ENCODE results near the gene APBA2.

Gene APBA2

GRCh38 chr15:28986108-28986507, 100.3 kb downstream of the APBA2 start:
- Histone ChIP-seq H3K27me3 (ENCODE audit: low read depth, low read length) (no peaks in the 10 kb centered on the region), H3K4me1 (ENCODE audit: low read length) (no peaks in the 10 kb centered on the region), H4K20me1 (ENCODE audit: insufficient read depth, low read length) (no peaks in the 10 kb centered on the region), H2AFZ (ENCODE audit: low read depth, low read length) (no peak overlapping the region), H3K27ac (ENCODE audit: low read length) (no peak overlapping the region), H3K4me2 (ENCODE audit: low read length) (no peak overlapping the region), H3K36me3 (replicated peaks; ENCODE audit: low read depth, low read length) (no peaks in the 10 kb centered on the region), H3K9ac (ENCODE audit: low read length) (no peak overlapping the region), H3K79me2 (ENCODE audit: low read length) (no peaks in the 10 kb centered on the region), H3K4me3 (ENCODE audit: low read length) (no peak overlapping the region), H3K9me3 (ENCODE audit: insufficient read depth, low read length) (no peaks in the 10 kb centered on the region)
- no peak for TF ChIP-seq CTCF (IDR thresholded peaks at IDR 0.05; ENCODE audit: low read depth, low read length)
- TF ChIP-seq EZH2phosphoT487 (IDR thresholded peaks at IDR 0.05; ENCODE audit: low read depth): no peak

GRCh38 chr15:28986726-28987125, 101.0 kb downstream of the APBA2 start:
- Histone ChIP-seq H3K27me3 (ENCODE audit: low read depth, low read length) (no peaks in the 10 kb centered on the region), H3K4me1 (ENCODE audit: low read length) (no peaks in the 10 kb centered on the region), H3K79me2 (ENCODE audit: low read length) (no peaks in the 10 kb centered on the region), H2AFZ (ENCODE audit: low read depth, low read length) (no peak overlapping the region), H3K27ac (ENCODE audit: low read length) (no peak overlapping the region), H3K9me3 (ENCODE audit: insufficient read depth, low read length) (no peaks in the 10 kb centered on the region), H3K36me3 (replicated peaks; ENCODE audit: low read depth, low read length) (no peaks in the 10 kb centered on the region), H3K4me2 (ENCODE audit: low read length) (no peak overlapping the region), H3K9ac (ENCODE audit: low read length) (no peak overlapping the region), H4K20me1 (ENCODE audit: insufficient read depth, low read length) (no peaks in the 10 kb centered on the region), H3K4me3 (ENCODE audit: low read length) (no peak overlapping the region)
- TF ChIP-seq EZH2phosphoT487 (IDR thresholded peaks at IDR 0.05; ENCODE audit: low read depth) (no peak), CTCF (IDR thresholded peaks at IDR 0.05; ENCODE audit: low read depth, low read length) (no peak)

- Histone ChIP-seq H3K4me1 (ENCODE audit: low read length) (no peaks in the 10 kb centered on the region), H3K9me3 (ENCODE audit: insufficient read depth, low read length) (no peaks in the 10 kb centered on the region), H3K27me3 (ENCODE audit: low read depth, low read length) (no peaks in the 10 kb centered on the region), H2AFZ (ENCODE audit: low read depth, low read length) (no peak overlapping the region), H3K79me2 (ENCODE audit: low read length) (no peaks in the 10 kb centered on the region), H3K36me3 (replicated peaks; ENCODE audit: low read depth, low read length) (no peaks in the 10 kb centered on the region), H4K20me1 (ENCODE audit: insufficient read depth, low read length) (no peaks in the 10 kb centered on the region), H3K4me3 (ENCODE audit: low read length) (no peak overlapping the region), H3K9ac (ENCODE audit: low read length) (no peak overlapping the region), H3K4me2 (ENCODE audit: low read length) (no peak overlapping the region), H3K27ac (ENCODE audit: low read length) (no peak overlapping the region)
- no peak for TF ChIP-seq CTCF (IDR thresholded peaks at IDR 0.05; ENCODE audit: low read depth, low read length)
- TF ChIP-seq EZH2phosphoT487 (IDR thresholded peaks at IDR 0.05; ENCODE audit: low read depth): no peak
Observed at GRCh38 chr15:28987337-28987736, 101.6 kb downstream of the APBA2 start.

DNA sequence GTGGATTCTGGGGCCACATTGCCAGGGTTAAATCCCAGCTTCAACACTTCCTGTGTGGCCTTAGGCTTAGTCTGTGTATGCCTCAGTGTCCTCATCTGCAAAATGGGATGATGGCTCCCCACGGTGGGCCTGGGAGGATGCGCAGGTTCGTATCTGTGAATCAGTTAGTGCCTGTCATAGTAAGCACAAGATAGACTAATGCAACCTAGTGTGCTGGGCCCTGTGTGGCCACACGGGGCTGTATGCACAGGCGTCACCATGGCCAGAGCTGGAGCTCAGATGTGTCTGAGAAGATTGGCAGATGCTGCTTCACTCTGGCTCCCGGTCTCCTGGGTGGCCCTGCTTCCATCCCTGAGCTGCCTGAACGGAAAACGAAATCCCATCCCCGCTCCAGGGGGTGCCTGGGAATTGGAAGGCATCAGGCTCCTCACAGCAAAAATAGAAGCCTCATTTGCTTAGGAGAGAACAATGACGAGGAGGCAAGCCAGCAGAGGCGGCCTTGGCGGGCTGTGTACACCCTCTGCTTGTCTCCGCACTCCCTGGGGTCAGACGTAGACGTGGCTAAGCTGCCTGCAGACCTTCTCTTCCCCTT, 103.6 kb downstream of the APBA2 start:
- Histone ChIP-seq H3K9me3 (ENCODE audit: insufficient read depth, low read length) (no peaks in the 10 kb centered on the region), H3K4me2 (ENCODE audit: low read length) (no peak overlapping the region), H3K36me3 (replicated peaks; ENCODE audit: low read depth, low read length) (no peaks in the 10 kb centered on the region), H3K4me3 (ENCODE audit: low read length) (no peak overlapping the region), H3K79me2 (ENCODE audit: low read length) (no peaks in the 10 kb centered on the region), H3K9ac (ENCODE audit: low read length) (no peak overlapping the region), H3K27ac (ENCODE audit: low read length) (no peak overlapping the region), H3K4me1 (ENCODE audit: low read length) (peaks cover 10% of the 10 kb centered on the region), H4K20me1 (ENCODE audit: insufficient read depth, low read length) (no peaks in the 10 kb centered on the region), H3K27me3 (ENCODE audit: low read depth, low read length) (no peaks in the 10 kb centered on the region), H2AFZ (ENCODE audit: low read depth, low read length) (no peak overlapping the region)
- TF ChIP-seq CTCF (IDR thresholded peaks at IDR 0.05; ENCODE audit: low read depth, low read length) (peak; percentile 47), EZH2phosphoT487 (IDR thresholded peaks at IDR 0.05; ENCODE audit: low read depth) (no peak)
